KMS-11 (cell line): ENCODE results near the gene TSGA10IP.

Experiments used
- H2AFZ ChIP-seq: fragments of 200-600 bp; sonication (generic); 2 replicates; pipeline ENCODE4 v1.6.1; 2016; ENCODE audit warnings: antibody characterized with exemption, mixed run types, low read depth
- H3K27ac ChIP-seq: fragments of 200-600 bp; sonication (generic); 2 replicates; pipeline ENCODE4 v1.6.1; 2016; ENCODE audit warnings: mild to moderate bottlenecking, mixed run types
- H3K27me3 ChIP-seq: fragments of 200-600 bp; sonication (generic); 2 replicates; pipeline ENCODE4 v1.6.1; 2017; ENCODE audit warnings: mild to moderate bottlenecking, low read depth, mixed run types, moderate library complexity; ENCODE audit not compliant: insufficient read depth
- H3K36me3 ChIP-seq: fragments of 200-600 bp; sonication (generic); 2 replicates; pipeline ENCODE4 v1.6.1; 2017; ENCODE audit warnings: mild to moderate bottlenecking, mixed run types; ENCODE audit not compliant: insufficient read depth
- H3K4me1 ChIP-seq: fragments of 200-600 bp; sonication (generic); 2 replicates; pipeline ENCODE4 v1.6.1; 2016; ENCODE audit warnings: mild to moderate bottlenecking, low read depth, mixed run types; ENCODE audit not compliant: poor library complexity, severe bottlenecking
- H3K4me2 ChIP-seq: fragments of 200-600 bp; sonication (generic); 2 replicates; pipeline ENCODE4 v1.7.0; 2016; ENCODE audit warnings: mild to moderate bottlenecking, mixed run types
- H3K4me3 ChIP-seq: fragments of 200-600 bp; sonication (generic); IDR thresholded peaks from 2 replicates; pipeline ENCODE4 v1.6.1; 2017; ENCODE audit warnings: low read depth, low read length, mixed read lengths; ENCODE audit not compliant: insufficient read depth
- H3K79me2 ChIP-seq: fragments of 200-600 bp; sonication (generic); 2 replicates; pipeline ENCODE4 v1.6.1; 2016; ENCODE audit warnings: low read depth, mixed run types; ENCODE audit not compliant: insufficient read depth
- H3K9ac ChIP-seq: fragments of 200-600 bp; sonication (generic); 2 replicates; pipeline ENCODE4 v1.6.1; 2016; ENCODE audit warnings: mild to moderate bottlenecking, mixed run types
- H4K20me1 ChIP-seq: fragments of 200-600 bp; sonication (generic); 2 replicates; pipeline ENCODE4 v1.6.1; 2016; ENCODE audit warnings: mild to moderate bottlenecking, mixed run types; ENCODE audit not compliant: insufficient read depth
- CTCF ChIP-seq: fragments of 200-600 bp; sonication (generic); conservative IDR thresholded peaks from 2 replicates; pipeline ENCODE4 v1.6.1; 2017; ENCODE audit warnings: low read depth, mild to moderate bottlenecking, antibody characterized with exemption, low read length, moderate library complexity, mixed read lengths

Gene TSGA10IP

GRCh38 chr11:65934014-65934413 is 11.3 kb upstream of the TSGA10IP start:
- Histone ChIP-seq H3K27ac (no peak overlapping the region), H3K9ac (no peak overlapping the region), H2AFZ (no peak overlapping the region), H3K79me2 (no peaks in the 10 kb centered on the region), H3K4me1 (peaks cover 23% of the 10 kb centered on the region), H4K20me1 (no peaks in the 10 kb centered on the region), H3K4me2 (no peak overlapping the region), H3K27me3 (no peaks in the 10 kb centered on the region), H3K4me3 (no peak overlapping the region), H3K36me3 (no peaks in the 10 kb centered on the region)
- TF ChIP-seq CTCF = no peak

GRCh38 chr11:65937766-65938165 is 7.5 kb upstream of the TSGA10IP start:
- Histone ChIP-seq H4K20me1 (no peaks in the 10 kb centered on the region), H3K27me3 (no peaks in the 10 kb centered on the region), H3K27ac (no peak overlapping the region), H3K4me2 (no peak overlapping the region), H2AFZ (no peak overlapping the region), H3K4me3 (no peak overlapping the region), H3K4me1 (peaks cover 14% of the 10 kb centered on the region), H3K9ac (no peak overlapping the region), H3K36me3 (no peaks in the 10 kb centered on the region), H3K79me2 (no peaks in the 10 kb centered on the region)
- no peak for TF ChIP-seq CTCF

- Histone ChIP-seq H3K79me2 (no peaks in the 10 kb centered on the region), H3K4me3 (no peak overlapping the region), H4K20me1 (no peaks in the 10 kb centered on the region), H3K9ac (no peak overlapping the region), H3K4me2 (no peak overlapping the region), H2AFZ (no peak overlapping the region), H3K4me1 (peaks cover 4% of the 10 kb centered on the region), H3K27ac (no peak overlapping the region), H3K36me3 (no peaks in the 10 kb centered on the region), H3K27me3 (no peaks in the 10 kb centered on the region)
- TF ChIP-seq CTCF = no peak
These were observed 3.5 kb upstream of the TSGA10IP start for GRCh38 chr11:65941720-65942310.

GRCh38 chr11:65942531-65942930 is 2.7 kb upstream of the TSGA10IP start:
- TF ChIP-seq CTCF = no peak
- no peaks in the 10 kb centered on the region for H4K20me1 ChIP-seq
- H3K4me3 ChIP-seq = no peak overlapping the region
- no peaks in the 10 kb centered on the region for H3K79me2 ChIP-seq
- H3K4me1 ChIP-seq = no peaks in the 10 kb centered on the region
- no peaks in the 10 kb centered on the region for H3K36me3 ChIP-seq
- no peak overlapping the region for H2AFZ ChIP-seq
- no peak overlapping the region for H3K27ac ChIP-seq
- H3K27me3 ChIP-seq = no peaks in the 10 kb centered on the region
- no peak overlapping the region for H3K4me2 ChIP-seq
- no peak overlapping the region for H3K9ac ChIP-seq
